Measurements from ENCODE around the gene CARD9.

DNA sequence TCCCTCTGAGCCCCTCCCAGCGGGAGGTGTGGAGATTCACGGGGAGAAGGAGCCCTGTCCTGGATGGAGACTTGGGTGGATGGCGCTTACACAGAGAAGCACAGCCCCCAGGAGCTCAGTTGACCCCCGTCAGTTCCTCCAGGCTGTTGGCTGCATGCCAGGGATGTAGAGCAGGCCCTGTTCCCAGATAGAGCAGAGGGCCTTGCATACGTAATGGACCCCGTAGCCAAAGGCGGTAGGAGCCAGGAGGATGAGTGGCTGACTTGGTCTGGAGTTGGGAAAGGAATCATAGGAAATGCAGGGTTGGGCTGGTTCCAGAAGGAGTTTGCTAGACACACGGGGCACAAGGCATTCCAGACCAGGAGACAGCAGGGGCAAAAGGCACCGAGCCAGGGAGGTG, 39.5 kb upstream of the CARD9 start:
- no peak for TF ChIP-seq POLR2A (IDR thresholded peaks at IDR 0.05)
- TF ChIP-seq, protein P1, sequence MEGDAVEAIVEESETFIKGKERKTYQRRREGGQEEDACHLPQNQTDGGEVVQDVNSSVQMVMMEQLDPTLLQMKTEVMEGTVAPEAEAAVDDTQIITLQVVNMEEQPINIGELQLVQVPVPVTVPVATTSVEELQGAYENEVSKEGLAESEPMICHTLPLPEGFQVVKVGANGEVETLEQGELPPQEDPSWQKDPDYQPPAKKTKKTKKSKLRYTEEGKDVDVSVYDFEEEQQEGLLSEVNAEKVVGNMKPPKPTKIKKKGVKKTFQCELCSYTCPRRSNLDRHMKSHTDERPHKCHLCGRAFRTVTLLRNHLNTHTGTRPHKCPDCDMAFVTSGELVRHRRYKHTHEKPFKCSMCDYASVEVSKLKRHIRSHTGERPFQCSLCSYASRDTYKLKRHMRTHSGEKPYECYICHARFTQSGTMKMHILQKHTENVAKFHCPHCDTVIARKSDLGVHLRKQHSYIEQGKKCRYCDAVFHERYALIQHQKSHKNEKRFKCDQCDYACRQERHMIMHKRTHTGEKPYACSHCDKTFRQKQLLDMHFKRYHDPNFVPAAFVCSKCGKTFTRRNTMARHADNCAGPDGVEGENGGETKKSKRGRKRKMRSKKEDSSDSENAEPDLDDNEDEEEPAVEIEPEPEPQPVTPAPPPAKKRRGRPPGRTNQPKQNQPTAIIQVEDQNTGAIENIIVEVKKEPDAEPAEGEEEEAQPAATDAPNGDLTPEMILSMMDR (IDR thresholded peaks at IDR 0.05), result no peak
